WTC11 (cell line): Measurements from ENCODE around the gene TMCC1. TPM values are rescaled to one million over a fixed set of nuclear protein-coding genes. Genes with fewer than 3 reads are reported as not detected.
A peak's percentile ranks its signal among the peaks of the same experiment; 100 is the strongest.

ENCODE experiments used
- ATAC-seq: fragments of 200-7000 bp; cut with Tn5 transposase; 2 replicates; pipeline ENCODE4 v1.10.0; 2021; ENCODE audit warnings: mild to moderate bottlenecking, moderate library complexity
- CTCF ChIA-PET: fragments of 300-600 bp; sonication (Branson Sonifier 250); formaldehyde crosslinking; loops from one replicate; lab custom pipeline; 2021; ENCODE audit warnings: antibody characterized with exemption; lab: Charles Lee
- POLR2A ChIA-PET: fragments of 350-600 bp; sonication (Branson Sonifier 250); formaldehyde crosslinking; loops from one replicate; lab custom pipeline; 2021; ENCODE audit warnings: antibody characterized with exemption; lab: Charles Lee
- DNase-seq: peaks from one replicate; pipeline ENCODE4 v3.0.0; 2021; ENCODE audit warnings: low spot score
- H3K27ac Mint-ChIP-seq: 2 replicates; pipeline ENCODE4 v1.8.0; 2021; ENCODE audit warnings: mixed read lengths
- H3K27me3 Mint-ChIP-seq: 2 replicates; pipeline ENCODE4 v1.8.0; 2021; ENCODE audit warnings: low read depth, mild to moderate bottlenecking, moderate library complexity, mixed read lengths
- H3K36me3 Mint-ChIP-seq: 2 replicates; pipeline ENCODE4 v1.8.0; 2021; ENCODE audit warnings: mixed read lengths
- H3K4me1 Mint-ChIP-seq: 2 replicates; pipeline ENCODE4 v1.8.0; 2022; ENCODE audit warnings: mixed read lengths
- H3K4me3 Mint-ChIP-seq: 2 replicates; pipeline ENCODE4 v1.8.0; 2021; ENCODE audit warnings: mild to moderate bottlenecking, moderate library complexity, mixed read lengths
- H3K9me3 Mint-ChIP-seq: 2 replicates; pipeline ENCODE4 v1.8.0; 2021; ENCODE audit warnings: mixed read lengths
- CREB1 ChIP-seq: sonication (generic); formaldehyde crosslinking; IDR thresholded peaks from 2 replicates; pipeline ENCODE4 v1.8.0; 2023; ENCODE audit warnings: mild to moderate bottlenecking, missing genetic modification reagents
- EMX1 ChIP-seq: fragments of 250-450 bp; sonication (Bioruptor Pico); IDR thresholded peaks from 2 replicates; pipeline ENCODE4 v1.8.0; 2021; ENCODE audit warnings: mild to moderate bottlenecking
- FOXP1 ChIP-seq: sonication (generic); formaldehyde crosslinking; IDR thresholded peaks from 2 replicates; pipeline ENCODE4 v1.8.0; 2022; ENCODE audit warnings: missing genetic modification reagents, mild to moderate bottlenecking, moderate library complexity, borderline replicate concordance
- GABPB1 ChIP-seq: sonication (generic); formaldehyde crosslinking; IDR thresholded peaks from 2 replicates; pipeline ENCODE4 v1.8.1; 2023; ENCODE audit warnings: mild to moderate bottlenecking, missing genetic modification reagents
- HMGA2 ChIP-seq: fragments of 250-450 bp; sonication (Bioruptor Pico); IDR thresholded peaks from 2 replicates; pipeline ENCODE4 v1.4.0; 2021; ENCODE audit warnings: mild to moderate bottlenecking, moderate library complexity
- IRF2 ChIP-seq: sonication (generic); formaldehyde crosslinking; IDR thresholded peaks from 2 replicates; pipeline ENCODE4 v1.8.0; 2022; ENCODE audit warnings: low read depth, missing genetic modification reagents, borderline replicate concordance
- JAZF1 ChIP-seq: fragments of 250-450 bp; sonication (Bioruptor Pico); IDR thresholded peaks from 2 replicates; pipeline ENCODE4 v1.9.0; 2021; ENCODE audit warnings: moderate library complexity, mild to moderate bottlenecking, inconsistent platforms
- KAT7 ChIP-seq: sonication (generic); formaldehyde crosslinking; IDR thresholded peaks from 2 replicates; pipeline ENCODE4 v1.8.1; 2023; ENCODE audit warnings: missing genetic modification reagents, mild to moderate bottlenecking, borderline replicate concordance
- MYBL2 ChIP-seq: sonication (generic); formaldehyde crosslinking; IDR thresholded peaks from 2 replicates; pipeline ENCODE4 v1.8.1; 2023; ENCODE audit warnings: mild to moderate bottlenecking, moderate library complexity, missing genetic modification reagents
- NFE2L1 ChIP-seq: sonication (generic); formaldehyde crosslinking; IDR thresholded peaks from 2 replicates; pipeline ENCODE4 v1.8.1; 2023; ENCODE audit warnings: missing genetic modification reagents
- NFYB ChIP-seq: sonication (generic); formaldehyde crosslinking; conservative IDR thresholded peaks from 2 replicates; pipeline ENCODE4 v1.8.0; 2022; ENCODE audit warnings: low read depth, missing genetic modification reagents
- NR1H2 ChIP-seq: sonication (generic); formaldehyde crosslinking; IDR thresholded peaks from 2 replicates; pipeline ENCODE4 v1.9.0; 2021; ENCODE audit warnings: mild to moderate bottlenecking, moderate library complexity, missing genetic modification reagents
- NR2C2 ChIP-seq: sonication (generic); formaldehyde crosslinking; IDR thresholded peaks from 2 replicates; pipeline ENCODE4 v1.8.0; 2022; ENCODE audit warnings: mild to moderate bottlenecking, missing genetic modification reagents
- OVOL2 ChIP-seq: fragments of 250-450 bp; sonication (Bioruptor Pico); IDR thresholded peaks from 2 replicates; pipeline ENCODE4 v1.9.0; 2021; ENCODE audit warnings: mild to moderate bottlenecking, borderline replicate concordance
- RELA ChIP-seq: sonication (generic); formaldehyde crosslinking; IDR thresholded peaks from 2 replicates; pipeline ENCODE4 v1.8.1; 2022; ENCODE audit warnings: missing genetic modification reagents, mild to moderate bottlenecking, borderline replicate concordance
- SMAD3 ChIP-seq: sonication (generic); formaldehyde crosslinking; IDR thresholded peaks from 2 replicates; pipeline ENCODE4 v1.8.0; 2022; ENCODE audit warnings: missing genetic modification reagents, mild to moderate bottlenecking, borderline replicate concordance
- SOX15 ChIP-seq: fragments of 250-450 bp; sonication (Bioruptor Pico); IDR thresholded peaks from 2 replicates; pipeline ENCODE4 v1.9.0; 2021; ENCODE audit warnings: mild to moderate bottlenecking
- SP1 ChIP-seq: sonication (generic); formaldehyde crosslinking; conservative IDR thresholded peaks from 2 replicates; pipeline ENCODE4 v1.8.1; 2022; ENCODE audit warnings: missing genetic modification reagents
- TCF7 ChIP-seq: sonication (generic); formaldehyde crosslinking; IDR thresholded peaks from 2 replicates; pipeline ENCODE4 v1.8.0; 2022; ENCODE audit warnings: mild to moderate bottlenecking, low read depth, missing genetic modification reagents, moderate library complexity
- ZBTB21 ChIP-seq: sonication (generic); formaldehyde crosslinking; IDR thresholded peaks from 2 replicates; pipeline ENCODE4 v1.8.1; 2023; ENCODE audit warnings: mild to moderate bottlenecking, missing genetic modification reagents, borderline replicate concordance
- total RNA-seq: library from RNA; stranded (reverse); gene quantifications from 3 replicates; pipeline ENCODE4 v1.2.3, GENCODE V29; 2021
- TF ChIP-seq, protein P1 (sequence below): sonication (generic); formaldehyde crosslinking; IDR thresholded peaks from 2 replicates; pipeline ENCODE4 v1.8.1; 2023; ENCODE audit warnings: mild to moderate bottlenecking, moderate library complexity, missing genetic modification reagents
- TF ChIP-seq, protein P2 (sequence below): fragments of 200-600 bp; IDR thresholded peaks from 2 replicates; pipeline ENCODE4 v1.8.0; 2022; ENCODE audit warnings: antibody characterized with exemption
- TF ChIP-seq, protein P3 (sequence below): sonication (generic); formaldehyde crosslinking; IDR thresholded peaks from 2 replicates; pipeline ENCODE4 v1.8.1; 2022; ENCODE audit warnings: mild to moderate bottlenecking, moderate library complexity, missing genetic modification reagents
- TF ChIP-seq, protein P4 (sequence below): sonication (generic); formaldehyde crosslinking; conservative IDR thresholded peaks from 2 replicates; pipeline ENCODE4 v1.8.1; 2023; ENCODE audit warnings: mild to moderate bottlenecking, low read depth, missing genetic modification reagents, moderate library complexity

The TMCC1 gene
- total RNA-seq, 1 experiment from 2014 or later, result 29.3 TPM

DNA sequence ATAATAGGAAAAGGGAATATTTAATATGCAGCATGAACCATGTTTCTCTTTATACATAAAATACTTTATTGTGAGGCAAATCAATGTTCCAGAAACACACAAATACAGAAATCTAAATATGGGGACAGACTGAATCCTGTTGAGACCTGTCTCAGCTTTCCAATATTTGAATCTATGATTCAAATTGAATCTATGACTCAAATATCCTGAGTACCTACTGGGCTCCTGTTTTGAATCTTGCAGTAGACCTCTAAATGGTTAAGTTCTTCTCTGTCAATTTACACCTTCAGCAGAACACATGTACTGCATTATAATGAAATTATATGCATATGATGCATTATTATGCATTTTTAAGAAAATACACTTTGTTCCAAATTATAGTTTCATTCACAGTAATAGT, 143.8 kb downstream of the TMCC1 start (continued):
- TF ChIP-seq, protein P1, sequence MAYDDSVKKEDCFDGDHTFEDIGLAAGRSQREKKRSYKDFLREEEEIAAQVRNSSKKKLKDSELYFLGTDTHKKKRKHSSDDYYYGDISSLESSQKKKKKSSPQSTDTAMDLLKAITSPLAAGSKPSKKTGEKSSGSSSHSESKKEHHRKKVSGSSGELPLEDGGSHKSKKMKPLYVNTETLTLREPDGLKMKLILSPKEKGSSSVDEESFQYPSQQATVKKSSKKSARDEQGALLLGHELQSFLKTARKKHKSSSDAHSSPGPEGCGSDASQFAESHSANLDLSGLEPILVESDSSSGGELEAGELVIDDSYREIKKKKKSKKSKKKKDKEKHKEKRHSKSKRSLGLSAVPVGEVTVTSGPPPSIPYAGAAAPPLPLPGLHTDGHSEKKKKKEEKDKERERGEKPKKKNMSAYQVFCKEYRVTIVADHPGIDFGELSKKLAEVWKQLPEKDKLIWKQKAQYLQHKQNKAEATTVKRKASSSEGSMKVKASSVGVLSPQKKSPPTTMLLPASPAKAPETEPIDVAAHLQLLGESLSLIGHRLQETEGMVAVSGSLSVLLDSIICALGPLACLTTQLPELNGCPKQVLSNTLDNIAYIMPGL (CRISPR knock-in tag), result no peak
- TF ChIP-seq HMGA2 (CRISPR knock-in tag), result no peak
- TF ChIP-seq FOXP1 (CRISPR knock-in tag), result no peak

DNA sequence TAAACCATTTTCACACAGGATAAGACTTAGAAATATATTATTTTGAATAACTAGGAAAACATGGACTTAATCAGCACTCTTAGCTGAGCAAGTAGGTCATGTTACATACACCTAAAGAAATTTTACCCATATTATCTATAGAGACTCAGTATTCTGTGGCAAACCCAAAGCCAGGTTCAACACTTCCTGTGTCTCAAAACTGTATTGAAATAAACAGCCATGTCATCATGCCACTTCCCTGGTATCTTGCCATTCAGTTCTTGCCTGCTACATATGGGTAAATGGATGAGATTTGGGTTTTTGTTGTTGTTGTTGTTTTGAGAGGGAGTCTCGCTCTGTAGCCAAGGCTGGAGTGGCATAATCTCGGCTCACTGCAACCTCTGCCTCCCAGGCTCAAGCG, 145.5 kb downstream of the TMCC1 start:
- Mint-ChIP-seq H3K27me3 (no peaks in the 10 kb centered on the region), H3K4me3 (no peak overlapping the region), H3K4me1 (peaks cover 14% of the 10 kb centered on the region), H3K27ac (0 out of 2 replicates have a peak overlapping the region, but pooled peaks have one; percentile 51), H3K36me3 (peaks cover 9% of the 10 kb centered on the region), H3K9me3 (peaks cover 10% of the 10 kb centered on the region)
- TF ChIP-seq JAZF1 (CRISPR knock-in tag), result no peak
- TF ChIP-seq MYBL2 (CRISPR knock-in tag), result no peak
- TF ChIP-seq KAT7 (CRISPR knock-in tag), result no peak
- no peak for TF ChIP-seq GABPB1 (CRISPR knock-in tag)
- no peak for TF ChIP-seq IRF2
- TF ChIP-seq, protein P1 (CRISPR knock-in tag), result no peak
- no peak for TF ChIP-seq NFE2L1 (CRISPR knock-in tag)
- no peak for TF ChIP-seq NR1H2 (CRISPR knock-in tag)
- no peak for TF ChIP-seq NFYB
- no peak for TF ChIP-seq SOX15 (CRISPR knock-in tag)
- no peak for TF ChIP-seq SMAD3
- no peak for TF ChIP-seq TCF7
- no peak for TF ChIP-seq HMGA2 (CRISPR knock-in tag)
- TF ChIP-seq CREB1 (CRISPR knock-in tag), result no peak
- TF ChIP-seq, protein P2, sequence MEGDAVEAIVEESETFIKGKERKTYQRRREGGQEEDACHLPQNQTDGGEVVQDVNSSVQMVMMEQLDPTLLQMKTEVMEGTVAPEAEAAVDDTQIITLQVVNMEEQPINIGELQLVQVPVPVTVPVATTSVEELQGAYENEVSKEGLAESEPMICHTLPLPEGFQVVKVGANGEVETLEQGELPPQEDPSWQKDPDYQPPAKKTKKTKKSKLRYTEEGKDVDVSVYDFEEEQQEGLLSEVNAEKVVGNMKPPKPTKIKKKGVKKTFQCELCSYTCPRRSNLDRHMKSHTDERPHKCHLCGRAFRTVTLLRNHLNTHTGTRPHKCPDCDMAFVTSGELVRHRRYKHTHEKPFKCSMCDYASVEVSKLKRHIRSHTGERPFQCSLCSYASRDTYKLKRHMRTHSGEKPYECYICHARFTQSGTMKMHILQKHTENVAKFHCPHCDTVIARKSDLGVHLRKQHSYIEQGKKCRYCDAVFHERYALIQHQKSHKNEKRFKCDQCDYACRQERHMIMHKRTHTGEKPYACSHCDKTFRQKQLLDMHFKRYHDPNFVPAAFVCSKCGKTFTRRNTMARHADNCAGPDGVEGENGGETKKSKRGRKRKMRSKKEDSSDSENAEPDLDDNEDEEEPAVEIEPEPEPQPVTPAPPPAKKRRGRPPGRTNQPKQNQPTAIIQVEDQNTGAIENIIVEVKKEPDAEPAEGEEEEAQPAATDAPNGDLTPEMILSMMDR, result no peak
- TF ChIP-seq, protein P3, sequence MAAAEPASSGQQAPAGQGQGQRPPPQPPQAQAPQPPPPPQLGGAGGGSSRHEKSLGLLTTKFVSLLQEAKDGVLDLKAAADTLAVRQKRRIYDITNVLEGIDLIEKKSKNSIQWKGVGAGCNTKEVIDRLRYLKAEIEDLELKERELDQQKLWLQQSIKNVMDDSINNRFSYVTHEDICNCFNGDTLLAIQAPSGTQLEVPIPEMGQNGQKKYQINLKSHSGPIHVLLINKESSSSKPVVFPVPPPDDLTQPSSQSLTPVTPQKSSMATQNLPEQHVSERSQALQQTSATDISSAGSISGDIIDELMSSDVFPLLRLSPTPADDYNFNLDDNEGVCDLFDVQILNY (CRISPR knock-in tag), result no peak
- ChIA-PET CTCF (no interaction called here), POLR2A (no interaction called here)
- DNase-seq (no peak), ATAC-seq (no peak)

DNA sequence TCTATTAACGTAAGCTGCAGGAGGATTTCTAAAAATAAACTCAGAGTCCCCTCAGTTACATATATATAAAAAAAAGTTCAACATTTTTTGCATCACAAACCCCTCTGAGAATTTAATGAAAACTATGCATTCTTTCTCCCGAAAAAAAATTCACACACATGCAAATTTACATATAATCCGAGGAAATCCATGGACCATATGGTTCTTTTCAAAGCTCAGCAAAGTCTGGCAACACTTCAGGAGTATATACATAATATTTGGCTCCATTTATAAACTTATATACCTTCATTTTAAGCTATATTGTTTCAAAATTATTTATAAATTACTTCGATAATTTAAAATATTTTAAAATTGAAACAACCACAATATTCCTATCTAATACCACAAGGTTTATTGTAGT, 146.4 kb downstream of the TMCC1 start:
- Mint-ChIP-seq H3K9me3 (peaks cover 2% of the 10 kb centered on the region), H3K27me3 (no peaks in the 10 kb centered on the region), H3K4me1 (peaks cover 14% of the 10 kb centered on the region), H3K4me3 (no peak overlapping the region), H3K36me3 (peaks cover 2% of the 10 kb centered on the region), H3K27ac (no peak overlapping the region)
- POLR2A ChIA-PET, result no interaction called here
- DNase-seq (no peak), ATAC-seq (no peak)
- CTCF ChIA-PET, result no interaction called here
- TF ChIP-seq ZBTB21 (CRISPR knock-in tag) (no peak), SP1 (no peak), OVOL2 (CRISPR knock-in tag) (no peak), RELA (CRISPR knock-in tag) (no peak), IRF2 (no peak), NR2C2 (CRISPR knock-in tag) (no peak), EMX1 (CRISPR knock-in tag) (no peak)
- TF ChIP-seq, protein P3 (CRISPR knock-in tag), result no peak
- TF ChIP-seq, protein P2, result no peak
- TF ChIP-seq, protein P4, sequence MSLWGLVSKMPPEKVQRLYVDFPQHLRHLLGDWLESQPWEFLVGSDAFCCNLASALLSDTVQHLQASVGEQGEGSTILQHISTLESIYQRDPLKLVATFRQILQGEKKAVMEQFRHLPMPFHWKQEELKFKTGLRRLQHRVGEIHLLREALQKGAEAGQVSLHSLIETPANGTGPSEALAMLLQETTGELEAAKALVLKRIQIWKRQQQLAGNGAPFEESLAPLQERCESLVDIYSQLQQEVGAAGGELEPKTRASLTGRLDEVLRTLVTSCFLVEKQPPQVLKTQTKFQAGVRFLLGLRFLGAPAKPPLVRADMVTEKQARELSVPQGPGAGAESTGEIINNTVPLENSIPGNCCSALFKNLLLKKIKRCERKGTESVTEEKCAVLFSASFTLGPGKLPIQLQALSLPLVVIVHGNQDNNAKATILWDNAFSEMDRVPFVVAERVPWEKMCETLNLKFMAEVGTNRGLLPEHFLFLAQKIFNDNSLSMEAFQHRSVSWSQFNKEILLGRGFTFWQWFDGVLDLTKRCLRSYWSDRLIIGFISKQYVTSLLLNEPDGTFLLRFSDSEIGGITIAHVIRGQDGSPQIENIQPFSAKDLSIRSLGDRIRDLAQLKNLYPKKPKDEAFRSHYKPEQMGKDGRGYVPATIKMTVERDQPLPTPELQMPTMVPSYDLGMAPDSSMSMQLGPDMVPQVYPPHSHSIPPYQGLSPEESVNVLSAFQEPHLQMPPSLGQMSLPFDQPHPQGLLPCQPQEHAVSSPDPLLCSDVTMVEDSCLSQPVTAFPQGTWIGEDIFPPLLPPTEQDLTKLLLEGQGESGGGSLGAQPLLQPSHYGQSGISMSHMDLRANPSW (CRISPR knock-in tag), result no peak
